ENCODE measurements around the gene SPON1.

DNA sequence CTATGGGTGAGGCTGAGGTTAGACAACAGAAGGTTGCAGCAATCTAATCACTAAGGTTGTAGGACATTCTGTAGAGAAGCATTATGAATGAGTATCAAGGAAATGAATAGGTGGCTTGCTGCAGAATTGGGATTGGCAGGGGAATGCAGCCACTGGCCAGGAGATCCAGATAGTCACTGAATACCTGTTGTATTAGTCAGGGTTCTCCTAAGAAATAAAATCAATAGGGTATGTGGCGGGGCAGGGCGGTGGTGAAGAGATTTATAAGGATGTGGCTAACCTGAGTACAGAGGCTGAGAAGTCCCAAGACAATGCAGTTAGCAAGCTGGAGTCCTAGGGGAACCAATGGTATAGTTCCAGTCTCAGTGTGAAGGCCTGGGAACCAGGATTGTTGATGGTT is 163.0 kb downstream of the SPON1 start:
- TF ChIP-seq SUZ12 (IDR thresholded peaks at IDR 0.05) (no peak), SP1 (IDR thresholded peaks at IDR 0.05) (no peak), FOXM1 (IDR thresholded peaks at IDR 0.05; ENCODE audit: borderline replicate concordance) (no peak), FOXK2 (IDR thresholded peaks at IDR 0.05) (no peak), HDGF (IDR thresholded peaks at IDR 0.05; ENCODE audit: borderline replicate concordance) (no peak), FOXA1 (IDR thresholded peaks at IDR 0.05) (no peak), BHLHE40 (IDR thresholded peaks at IDR 0.05; ENCODE audit: borderline replicate concordance) (no peak), L3MBTL2 (conservative IDR thresholded peaks at IDR 0.05) (no peak), TARDBP (IDR thresholded peaks at IDR 0.05) (no peak), CTBP1 (IDR thresholded peaks at IDR 0.05; ENCODE audit: borderline replicate concordance) (no peak)
- TF ChIP-seq, protein P1, sequence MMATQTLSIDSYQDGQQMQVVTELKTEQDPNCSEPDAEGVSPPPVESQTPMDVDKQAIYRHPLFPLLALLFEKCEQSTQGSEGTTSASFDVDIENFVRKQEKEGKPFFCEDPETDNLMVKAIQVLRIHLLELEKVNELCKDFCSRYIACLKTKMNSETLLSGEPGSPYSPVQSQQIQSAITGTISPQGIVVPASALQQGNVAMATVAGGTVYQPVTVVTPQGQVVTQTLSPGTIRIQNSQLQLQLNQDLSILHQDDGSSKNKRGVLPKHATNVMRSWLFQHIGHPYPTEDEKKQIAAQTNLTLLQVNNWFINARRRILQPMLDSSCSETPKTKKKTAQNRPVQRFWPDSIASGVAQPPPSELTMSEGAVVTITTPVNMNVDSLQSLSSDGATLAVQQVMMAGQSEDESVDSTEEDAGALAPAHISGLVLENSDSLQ (IDR thresholded peaks at IDR 0.05) = no peak
